GF-D8 (cell line): ENCODE data around the gene POLN.

Experiments
- DNase-seq: peaks from one replicate; lab custom pipeline; 2025; lab: John Stamatoyannopoulos, UW

POLN gene

DNA sequence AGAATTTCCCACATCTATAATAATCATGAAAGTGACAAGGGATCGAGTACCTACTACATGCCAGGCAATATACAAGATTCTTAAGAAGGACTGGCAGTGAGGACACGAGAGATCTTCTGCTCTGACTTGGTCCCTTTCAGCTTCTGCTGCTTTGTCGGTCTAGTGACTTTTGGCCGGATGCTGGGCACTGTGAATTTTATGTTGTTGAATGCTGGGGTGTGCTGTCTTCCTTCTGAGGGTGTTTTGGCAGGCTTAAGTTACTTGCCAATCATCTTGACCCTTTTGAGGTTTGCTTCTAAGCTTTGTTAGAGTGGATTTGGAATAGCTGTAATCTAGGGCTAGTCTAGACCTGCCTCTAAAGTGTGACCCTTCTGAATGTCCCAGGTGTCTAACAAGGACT, 159.3 kb downstream of the POLN start:
- no peak for DNase-seq

DNA sequence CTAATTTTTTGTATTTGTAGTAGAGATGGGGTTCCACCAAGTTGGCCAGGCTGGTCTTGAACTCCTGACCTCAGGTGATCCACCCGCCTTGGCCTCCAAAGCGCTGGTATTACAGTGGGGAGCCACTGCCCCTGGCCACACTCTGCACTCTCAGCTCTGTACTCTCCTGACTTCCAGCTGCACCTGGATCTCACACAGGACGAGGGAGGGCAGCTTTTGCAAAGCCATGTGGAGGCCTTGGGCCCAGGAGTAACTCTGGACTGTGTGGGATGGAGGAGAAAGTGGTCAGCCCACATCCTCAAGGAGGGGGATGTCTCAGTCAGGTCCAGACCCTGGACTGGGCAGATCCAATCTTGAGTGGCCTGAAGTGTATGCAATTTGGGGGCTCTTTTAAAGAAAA, 159.8 kb downstream of the POLN start:
- no peak for DNase-seq

DNA sequence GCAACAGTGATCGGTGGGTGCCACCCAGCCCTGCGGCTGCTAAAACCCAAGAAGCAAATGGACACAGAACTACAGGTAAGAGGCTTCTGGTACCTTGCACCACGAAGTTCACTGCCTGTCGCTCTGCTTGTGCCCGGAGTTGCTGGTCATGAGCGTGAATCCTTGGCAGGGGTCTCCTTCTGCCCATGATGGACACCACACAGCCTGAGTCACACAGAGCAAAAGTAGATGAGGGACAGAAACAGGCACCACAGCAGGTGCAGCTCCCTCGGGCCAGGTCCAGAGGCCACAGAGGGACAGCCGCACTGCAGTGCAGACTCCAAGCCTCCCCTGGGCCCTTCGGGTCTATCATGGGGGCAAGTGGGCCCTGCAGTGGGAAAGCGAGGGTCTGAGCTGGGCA, 160.4 kb downstream of the POLN start:
- DNase-seq, result no peak

DNA sequence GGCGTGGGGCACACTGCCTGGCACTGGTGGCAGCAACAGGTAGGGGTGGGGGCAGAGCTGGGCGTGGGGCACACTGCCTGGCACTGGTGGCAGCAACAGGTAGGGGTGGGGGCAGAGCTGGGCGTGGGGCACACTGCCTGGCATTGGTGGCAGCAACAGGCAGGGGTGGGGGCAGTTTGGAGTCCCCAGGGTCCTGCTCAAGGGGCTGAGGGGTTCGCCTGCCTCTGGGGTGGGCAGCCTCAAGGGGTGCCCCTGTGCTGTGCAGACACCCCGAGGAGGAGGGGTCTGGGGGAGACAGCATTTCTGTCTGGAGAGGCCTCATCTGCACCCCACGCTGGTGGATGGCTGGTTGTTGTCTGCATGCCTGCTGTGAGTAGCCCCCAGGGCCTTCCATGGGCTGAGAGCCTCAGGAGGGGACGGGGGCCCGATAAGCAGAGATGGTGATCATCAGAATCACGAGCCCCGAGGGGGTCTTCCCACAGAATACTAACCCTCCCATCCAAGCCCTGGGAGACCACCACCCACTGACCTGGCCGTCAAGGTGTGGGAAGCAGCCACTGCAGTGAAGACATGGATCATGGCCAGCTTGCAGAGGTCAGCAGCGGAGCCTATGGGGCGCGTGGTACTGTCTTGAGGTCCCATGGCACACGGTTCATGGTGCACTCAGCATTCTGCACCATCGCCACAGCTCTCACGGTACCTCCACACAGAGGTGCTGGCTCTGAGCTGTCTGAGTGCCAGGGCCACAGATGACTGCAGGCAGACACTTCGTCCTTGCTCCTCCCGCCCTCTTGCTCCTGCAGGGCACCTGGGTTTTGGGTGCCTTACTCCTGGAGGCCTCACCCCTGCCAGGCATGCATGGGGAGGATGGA, 161.3 kb downstream of the POLN start:
- no peak for DNase-seq

DNA sequence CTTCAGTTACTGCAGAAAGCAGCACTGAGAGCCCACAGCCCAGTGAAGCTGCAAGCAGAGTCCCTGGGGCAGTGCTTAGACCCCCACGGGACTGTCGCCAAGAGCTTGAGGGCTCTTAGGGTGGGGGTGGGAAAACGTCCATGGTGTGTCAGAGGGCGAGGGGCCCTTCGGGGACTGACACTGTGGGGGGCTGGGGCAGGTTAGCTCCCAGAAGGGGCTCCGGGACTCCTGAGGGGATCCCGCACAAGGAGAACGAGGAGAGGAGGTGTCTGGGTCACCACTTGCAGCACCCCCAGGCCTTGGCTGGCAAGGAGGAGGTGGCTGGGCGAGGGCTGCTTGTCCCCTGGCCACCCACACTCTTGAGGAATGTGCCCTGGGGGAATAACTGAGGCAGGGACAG, 162.0 kb downstream of the POLN start:
- DNase-seq, result no peak

DNA sequence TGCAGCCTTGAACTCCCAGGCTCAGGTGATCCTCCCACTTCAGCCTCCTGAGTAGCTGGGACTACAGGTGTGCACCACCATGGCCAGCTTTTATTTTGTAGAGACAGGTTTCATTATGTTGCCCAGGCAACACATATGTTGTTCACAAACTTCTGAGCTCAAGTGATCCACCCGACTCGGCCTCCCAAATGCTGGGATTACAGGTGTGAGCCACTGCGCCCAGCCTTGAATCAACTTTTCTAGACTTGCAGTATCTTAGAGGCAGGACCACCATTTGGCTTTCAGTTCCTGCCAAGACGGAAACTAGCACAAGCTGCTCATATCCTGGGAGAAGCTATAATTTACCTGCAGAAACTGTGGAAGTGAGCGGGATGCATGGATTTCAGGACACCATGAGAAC, 162.9 kb downstream of the POLN start:
- DNase-seq, result no peak

DNA sequence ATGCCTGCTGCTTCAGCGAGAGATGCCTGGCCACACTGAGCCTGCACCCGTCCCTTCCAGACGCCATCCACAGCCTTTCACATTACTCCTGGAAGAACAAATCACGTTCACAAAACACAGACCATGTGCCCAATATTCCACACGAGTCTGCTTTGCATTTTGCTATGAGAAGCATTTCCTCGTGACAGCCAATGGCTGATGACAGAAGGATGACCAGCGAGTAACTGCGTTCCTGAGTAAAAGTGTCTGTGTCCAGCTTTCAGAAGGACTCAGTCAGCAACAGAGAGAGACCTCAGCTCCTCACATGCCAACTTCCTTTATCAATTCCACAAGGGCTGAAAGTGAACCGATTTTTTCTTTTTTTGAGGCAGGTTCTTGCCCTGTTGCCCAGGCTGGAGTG, 163.3 kb downstream of the POLN start:
- no peak for DNase-seq

DNA sequence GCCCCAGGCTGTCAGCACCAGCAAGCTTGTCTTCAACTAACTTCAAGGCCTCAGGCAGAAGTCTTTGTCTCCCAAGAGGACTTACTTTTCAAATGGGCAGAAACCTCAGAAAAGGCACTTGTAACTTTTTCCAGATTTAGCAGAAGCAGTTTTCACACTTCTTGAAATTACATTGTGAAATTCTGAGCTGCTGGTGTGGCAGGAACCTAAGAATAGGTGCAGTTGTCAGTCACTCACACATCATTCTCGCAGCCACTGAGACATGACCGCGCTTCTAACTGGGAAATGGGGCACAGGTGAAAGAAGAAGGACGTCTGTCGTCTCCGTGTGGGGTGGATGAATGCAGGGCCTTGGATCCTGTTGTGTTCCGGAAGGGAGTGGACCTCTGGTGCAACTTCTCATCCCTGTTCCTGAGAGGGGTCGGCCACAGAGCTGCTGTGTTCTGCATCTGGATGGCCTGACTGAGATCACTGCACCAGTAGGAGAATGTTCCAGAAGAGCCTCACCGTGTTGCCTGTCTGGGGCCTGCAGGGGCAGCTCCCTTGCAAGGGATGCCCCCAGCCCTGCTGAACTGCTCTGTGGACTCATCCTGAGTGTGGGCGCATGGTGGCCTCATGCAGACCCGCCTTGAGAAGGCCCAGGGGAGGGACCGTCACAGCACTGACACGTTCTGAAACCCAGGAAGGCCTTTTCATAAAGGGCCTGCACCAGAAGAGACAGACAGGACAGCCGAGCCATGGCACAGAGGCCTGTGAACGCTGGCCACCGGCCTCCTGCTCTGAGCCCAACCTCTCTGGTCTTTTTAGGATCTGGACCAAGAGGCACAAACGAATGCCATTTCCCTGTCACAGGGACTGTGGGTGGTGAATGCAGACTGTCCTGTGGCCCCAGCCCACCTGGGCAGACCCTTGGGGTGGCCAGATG, 164.1 kb downstream of the POLN start:
- DNase-seq, result no peak

DNA sequence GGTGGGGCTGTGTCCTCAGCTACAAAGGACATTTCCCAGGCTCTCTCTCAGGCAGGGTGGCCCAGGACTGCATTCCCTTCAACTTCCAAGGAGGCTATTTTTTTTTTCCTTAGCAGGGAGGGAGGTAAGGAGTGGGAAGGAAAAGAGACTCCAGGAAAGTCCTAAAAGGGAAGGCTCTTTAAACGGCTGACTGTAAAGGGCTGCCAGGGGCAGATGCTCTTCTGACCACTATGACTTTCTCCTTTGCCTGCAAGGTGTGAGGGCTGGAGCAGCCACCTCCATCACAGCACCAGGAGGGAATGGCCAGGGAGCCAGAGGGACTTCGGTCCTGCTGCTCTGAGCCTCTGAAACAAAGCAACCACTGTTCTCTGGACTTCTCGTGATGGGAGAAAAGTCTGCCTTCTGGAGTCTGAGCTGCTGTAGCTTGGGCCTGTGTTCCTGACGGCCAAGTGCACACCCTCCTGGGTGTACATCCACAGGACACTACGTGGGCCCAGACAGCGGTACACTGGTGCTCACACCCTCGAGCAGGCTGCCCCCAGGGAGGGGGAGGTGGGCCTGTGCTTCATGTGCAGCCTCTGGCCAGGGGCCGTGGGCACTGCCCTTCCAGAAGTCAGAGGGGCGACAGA, 164.9 kb downstream of the POLN start:
- DNase-seq, result no peak

DNA sequence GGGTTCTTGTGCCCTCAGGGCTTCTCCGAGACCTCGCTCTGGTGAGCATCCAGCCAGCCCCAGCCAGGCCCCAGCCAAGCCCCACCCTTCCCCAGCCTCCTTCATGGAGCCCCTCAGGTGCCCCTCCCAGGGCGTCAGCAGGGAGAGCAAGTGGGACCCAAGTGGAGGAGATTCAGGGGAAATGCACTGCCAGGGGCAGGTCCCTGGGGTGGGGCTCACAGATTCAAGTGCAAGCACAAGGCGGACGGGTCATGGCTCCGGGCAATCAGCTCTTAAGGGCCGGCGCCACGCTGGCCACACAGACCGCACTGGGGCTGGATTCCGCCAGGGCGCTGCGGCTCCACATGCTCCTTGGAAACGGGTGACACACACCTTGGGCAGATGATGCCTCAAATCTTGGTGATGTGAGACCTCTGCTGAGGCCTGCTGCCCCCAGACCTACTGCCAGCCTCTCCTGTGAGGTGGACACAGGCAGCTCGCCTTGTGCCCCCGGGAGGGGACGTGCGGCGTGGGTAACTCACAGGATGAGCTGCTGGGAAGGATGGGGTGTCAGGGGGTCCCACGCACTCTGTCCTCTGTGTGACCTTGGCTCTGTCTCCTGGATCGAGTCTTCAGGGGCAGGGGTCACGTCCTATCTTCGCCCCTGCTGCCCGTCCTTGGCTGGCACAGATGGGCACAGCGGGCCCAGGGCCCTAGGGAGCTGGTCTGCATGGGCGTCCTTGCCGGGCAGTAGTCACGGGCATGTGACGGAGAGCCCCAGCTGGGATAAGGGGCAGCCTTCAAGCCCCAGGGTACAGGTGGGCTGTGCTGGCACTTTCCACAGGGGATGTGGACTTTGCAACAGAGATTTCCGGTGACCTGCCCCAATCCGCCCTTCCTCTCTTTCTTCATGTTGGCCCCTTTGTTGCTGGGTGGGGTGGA, 165.7 kb downstream of the POLN start:
- DNase-seq, result no peak

DNA sequence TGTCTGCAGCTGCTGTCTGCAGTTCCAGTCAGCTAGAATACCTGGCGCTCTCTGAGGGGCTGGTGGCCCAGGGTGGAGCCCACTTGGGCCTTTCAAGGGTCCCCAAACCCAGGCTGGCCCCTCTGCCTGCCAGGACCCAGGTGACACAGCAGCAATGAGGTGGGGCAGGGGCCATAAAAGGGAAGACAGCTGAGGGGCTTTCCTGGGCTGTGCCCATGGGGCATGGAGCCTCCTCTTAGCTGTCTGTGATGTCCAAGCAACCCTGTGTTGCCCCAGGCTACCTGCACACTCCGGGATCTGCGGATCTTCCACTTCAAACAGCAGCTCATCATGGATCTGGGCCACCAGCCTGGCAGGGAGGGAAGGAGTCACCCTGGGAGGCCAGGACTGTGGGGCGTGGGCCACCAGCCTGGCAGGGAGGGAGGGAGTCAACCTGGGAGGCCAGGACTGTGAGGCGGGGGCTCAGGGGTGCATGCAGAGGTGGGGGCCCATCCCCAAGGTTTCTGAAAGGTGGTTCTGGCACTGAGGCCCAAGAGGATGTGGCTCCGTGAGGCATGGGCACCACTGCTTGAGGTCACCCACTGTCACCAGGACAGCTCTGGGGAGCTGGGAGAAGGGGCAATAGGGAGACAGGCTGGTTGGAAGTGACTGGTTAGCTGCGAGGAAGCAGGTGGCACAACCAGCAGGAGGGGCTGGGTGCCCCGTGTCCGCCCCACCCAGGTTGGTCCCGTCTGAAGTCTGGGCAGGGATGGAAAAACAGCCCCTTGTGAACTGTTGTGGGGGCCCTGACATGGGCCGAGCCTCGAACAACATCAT, 166.5 kb downstream of the POLN start:
- no peak for DNase-seq

DNA sequence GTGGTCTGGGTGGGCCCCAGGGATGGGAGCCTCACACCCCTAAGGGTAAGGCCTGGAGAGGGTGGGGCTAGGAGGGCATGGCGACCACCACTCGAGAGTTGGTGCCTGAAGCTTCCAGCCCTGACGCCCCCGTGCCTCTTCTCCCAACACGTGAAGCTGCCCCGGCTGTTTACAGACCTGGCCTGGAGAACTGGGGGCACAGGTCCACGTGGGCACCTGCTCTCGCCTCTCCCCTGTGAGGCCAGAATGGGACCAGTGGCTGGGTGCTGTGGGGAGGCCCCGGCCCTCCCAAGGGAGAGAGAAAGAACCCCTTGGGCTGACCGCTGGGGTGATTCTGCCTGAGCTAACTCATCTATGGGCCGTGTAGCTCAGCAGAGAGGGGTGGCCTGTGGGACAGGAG, 167.3 kb downstream of the POLN start:
- no peak for DNase-seq

DNA sequence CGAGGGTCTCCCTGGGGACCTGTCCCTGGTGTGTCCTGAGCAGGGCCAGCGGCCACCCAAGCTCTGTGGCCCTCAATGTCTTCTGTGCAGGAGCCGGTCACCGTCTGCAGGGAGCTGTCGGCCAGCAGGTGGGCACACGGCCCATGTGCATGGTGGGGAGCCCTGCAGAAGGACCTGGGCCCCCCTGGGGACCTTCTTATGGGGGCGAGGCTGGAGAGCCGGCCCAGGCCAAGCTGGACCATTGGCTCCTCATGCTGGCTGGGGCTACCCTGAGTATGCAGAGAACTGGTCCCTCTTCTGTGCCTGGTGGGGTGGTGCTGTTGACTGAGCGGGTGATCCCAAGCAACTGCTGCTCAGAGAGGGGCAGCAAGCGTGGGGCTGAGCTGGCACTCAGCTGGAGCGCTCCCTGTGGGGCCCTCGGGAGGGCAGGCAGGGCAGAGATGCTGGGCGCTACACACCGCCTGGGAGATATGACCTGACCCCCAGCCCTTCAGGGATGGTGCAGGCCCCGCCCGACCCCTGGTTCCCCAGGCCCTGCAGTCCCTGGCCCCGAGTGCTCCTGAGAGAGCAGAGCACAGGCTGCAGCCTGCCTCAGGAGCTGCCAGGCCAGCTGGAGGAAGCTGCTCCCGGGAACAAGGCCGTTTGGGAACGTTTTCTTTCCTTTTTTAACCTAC, 168.0 kb downstream of the POLN start:
- no peak for DNase-seq

DNA sequence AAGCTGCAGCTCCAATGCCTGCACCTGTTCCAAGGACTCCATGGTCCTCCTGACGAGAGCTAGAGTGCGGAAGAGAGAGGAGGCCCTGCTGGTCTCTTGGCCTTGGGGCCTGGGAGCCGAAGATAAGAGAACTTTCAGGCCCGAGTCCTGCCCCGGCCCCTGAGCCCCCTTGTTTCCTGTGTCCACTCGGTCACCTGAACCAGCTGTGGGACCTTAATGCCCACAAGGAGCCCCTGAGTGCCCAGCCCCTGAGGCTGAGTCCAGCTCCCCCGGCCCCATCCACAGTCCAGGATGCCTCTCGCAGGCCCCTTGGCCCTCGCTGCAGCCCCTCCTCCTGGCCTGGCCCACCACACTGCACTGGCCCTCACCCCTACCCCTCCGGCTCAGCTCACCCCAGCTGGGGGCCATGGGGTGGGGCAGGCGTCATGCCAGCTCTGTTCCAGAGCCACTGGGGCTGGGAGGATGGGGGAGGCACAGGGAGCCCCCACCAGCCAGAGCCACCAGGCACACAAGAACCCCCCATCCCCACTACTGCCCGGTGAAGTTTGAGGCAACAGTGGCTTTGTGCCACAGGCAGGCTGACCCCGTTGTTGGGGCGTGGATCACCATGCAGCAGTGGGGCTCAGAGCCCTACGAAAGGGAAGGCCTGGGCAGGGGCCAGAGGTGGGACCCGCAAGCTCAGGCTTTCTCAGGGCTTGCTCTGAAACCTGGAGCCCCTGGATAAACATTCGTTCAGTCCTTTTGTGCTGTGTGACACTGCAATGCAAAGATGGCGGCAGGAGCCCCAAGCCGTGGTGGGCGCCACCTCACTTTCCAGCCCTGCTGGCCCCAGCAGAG, 168.7 kb downstream of the POLN start:
- no peak for DNase-seq

DNA sequence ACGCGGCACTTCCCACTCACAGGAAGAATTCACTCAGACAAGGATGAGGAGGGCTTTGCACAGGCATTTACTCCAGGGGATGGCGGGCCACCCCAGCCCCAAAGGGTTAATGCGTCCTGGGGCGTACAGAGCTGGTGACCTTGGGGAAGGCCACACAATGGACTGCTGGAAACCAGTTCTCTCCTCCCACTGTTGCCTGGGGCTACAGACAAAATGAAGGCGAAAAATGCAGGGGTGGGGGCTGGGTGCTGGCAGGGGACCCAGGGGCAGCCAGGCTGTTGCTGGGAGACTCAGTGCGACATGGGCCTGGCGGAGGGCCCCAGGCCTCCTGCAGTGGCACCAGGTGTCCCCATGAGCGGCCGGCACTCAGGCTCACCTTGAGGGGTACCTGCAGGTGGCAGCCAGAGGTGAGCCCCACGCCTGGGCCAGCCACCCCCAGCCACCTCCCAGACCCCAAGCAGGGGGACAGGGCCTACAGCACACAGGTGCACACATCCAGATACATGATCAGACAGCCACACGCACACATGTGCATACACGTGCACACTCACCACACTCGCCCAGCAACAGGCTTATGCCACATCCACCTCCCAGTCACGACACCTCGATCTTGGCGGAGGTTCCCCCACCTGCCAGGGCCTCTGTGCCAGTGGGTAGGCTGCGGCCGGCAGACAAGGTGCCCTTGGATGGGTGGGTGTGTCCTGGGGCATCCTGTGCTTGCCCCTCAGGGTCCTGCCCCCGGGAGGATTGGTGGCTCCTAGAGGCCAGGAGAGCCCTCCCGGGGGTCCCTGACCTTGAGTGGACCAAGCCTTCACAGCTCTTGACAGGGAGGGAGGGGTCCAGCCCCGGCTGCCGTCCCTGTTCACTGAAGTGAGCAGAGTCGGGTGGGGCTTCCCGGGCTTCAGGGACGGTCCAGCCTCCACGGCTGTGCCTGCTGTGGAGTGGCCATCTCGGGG, 169.7 kb downstream of the POLN start:
- DNase-seq, result no peak

DNA sequence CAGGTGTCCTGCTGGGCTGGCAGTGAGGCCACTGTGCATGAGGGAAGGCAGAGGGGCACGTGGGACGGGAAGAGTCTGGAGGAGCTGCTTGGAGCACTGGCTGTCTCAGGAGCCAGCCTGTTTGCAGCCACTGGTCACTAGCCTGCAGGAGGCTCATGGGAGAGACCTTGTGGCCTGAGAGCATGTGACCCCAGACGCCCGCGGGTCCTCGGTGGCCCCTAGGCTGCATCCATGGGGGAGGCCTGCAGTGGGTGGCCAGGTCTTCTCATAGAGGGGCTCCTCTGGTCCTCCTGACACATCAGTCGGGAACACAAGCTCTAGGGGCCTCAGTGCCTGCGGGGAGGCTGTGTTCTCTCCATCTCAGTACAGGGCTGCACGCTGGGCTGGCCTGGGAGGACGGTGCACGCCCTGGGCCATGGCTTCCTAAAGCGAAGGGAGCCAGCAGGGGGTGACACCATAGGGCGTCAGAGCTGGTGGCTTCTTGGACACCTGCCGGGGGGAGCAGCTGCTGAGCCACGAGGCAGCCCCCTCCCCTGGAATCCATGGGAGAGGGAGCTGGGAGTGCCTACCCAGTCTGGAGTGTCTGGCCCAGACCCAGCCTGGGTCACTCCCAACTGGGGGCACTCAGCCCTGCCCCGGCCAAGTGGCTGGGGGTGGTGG, 170.5 kb downstream of the POLN start:
- DNase-seq, result no peak

DNA sequence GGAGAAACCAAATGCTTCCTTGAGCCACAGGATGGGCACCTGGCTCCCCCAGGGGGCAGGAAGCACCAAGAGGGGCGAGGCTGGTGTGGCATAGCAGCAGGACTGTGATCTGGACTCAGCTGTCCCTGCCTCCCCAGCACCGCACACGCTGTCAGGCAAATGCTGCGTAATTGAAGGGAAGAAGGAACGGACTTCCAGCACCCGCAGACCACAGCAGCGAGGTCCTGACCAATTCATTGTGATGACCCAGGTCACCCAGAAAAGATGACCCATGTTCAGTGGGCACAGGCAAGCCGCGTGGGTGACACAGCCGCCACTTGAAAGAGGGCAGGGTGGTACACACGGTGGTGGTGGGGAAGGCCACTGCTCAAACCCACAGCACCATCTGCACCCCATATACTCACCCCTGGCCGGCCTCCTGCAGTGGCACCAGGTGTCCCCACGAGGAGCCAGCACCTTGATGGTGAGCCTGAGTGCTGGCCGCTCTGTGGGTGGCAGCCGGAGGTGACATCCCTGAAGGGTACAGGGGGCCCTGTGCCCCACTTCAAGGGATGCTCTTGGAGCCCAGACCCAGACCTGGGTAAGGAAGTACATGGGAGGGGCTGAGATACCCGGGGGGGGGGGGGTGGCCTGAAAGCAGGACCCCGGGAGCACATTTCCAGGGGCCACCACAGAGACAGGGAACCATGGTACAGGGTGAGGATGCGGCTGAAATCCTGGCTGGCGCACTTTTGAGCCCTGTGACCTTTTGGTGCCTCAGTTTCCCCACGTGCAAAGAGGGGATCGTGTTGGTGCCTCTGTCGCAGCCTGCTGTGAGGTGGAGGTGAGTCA, 171.3 kb downstream of the POLN start:
- DNase-seq, result no peak
